HL-60 (cell line): Measurements from ENCODE around the gene KNSTRN.

Experiments used
- DNase-seq, 2 experiments: peaks; one replicate each; pipeline ENCODE4 v3.0.0-alpha.2; 2010 to 2020; ENCODE audit warnings: low read depth in 1 of 2, low spot score in 1 of 2
- H3K27ac ChIP-seq: fragments of 250-450 bp; sonication (Bioruptor Pico); replicated peaks from 2 replicates; pipeline ENCODE4 v1.5.1; 2020; ENCODE audit warnings: mild to moderate bottlenecking, moderate library complexity
- H3K27me3 ChIP-seq: fragments of 250-450 bp; sonication (Bioruptor Pico); 2 replicates; pipeline ENCODE4 v1.5.1; 2021; ENCODE audit warnings: mild to moderate bottlenecking, moderate library complexity; ENCODE audit not compliant: insufficient read depth, poor library complexity, severe bottlenecking
- H3K4me3 ChIP-seq: replicated peaks from 2 replicates; pipeline ENCODE4 v1.5.1; 2011; ENCODE audit warnings: mild to moderate bottlenecking, control low read depth, low read length; ENCODE audit not compliant: insufficient read depth
- CTCF ChIP-seq: IDR thresholded peaks from one replicate; pipeline ENCODE4 v1.5.1; 2011; ENCODE audit warnings: low read length, control low read depth, inconsistent platforms; ENCODE audit not compliant: insufficient read depth
- GABPA ChIP-seq: IDR thresholded peaks from 2 replicates; pipeline ENCODE4 v1.6.1; 2012; ENCODE audit warnings: low read depth
- POLR2AphosphoS5 ChIP-seq: IDR thresholded peaks from 2 replicates; pipeline ENCODE4 v1.6.1; 2012; ENCODE audit warnings: low read depth
- REST ChIP-seq: IDR thresholded peaks from 2 replicates; pipeline ENCODE4 v1.6.1; 2012; ENCODE audit warnings: low read depth; ENCODE audit not compliant: insufficient replicate concordance
- SPI1 ChIP-seq: IDR thresholded peaks from 2 replicates; pipeline ENCODE4 v1.6.1; 2012; ENCODE audit warnings: low read depth, mild to moderate bottlenecking, borderline replicate concordance

Gene KNSTRN

GRCh38 chr15:40443255-40443654 lies 60.7 kb downstream of the KNSTRN start:
- no peak overlapping the region for H3K27ac ChIP-seq
- no peak for DNase-seq
- no peak overlapping the region for H3K4me3 ChIP-seq
- no peak for TF ChIP-seq SPI1
- TF ChIP-seq CTCF, result no peak
- TF ChIP-seq POLR2AphosphoS5, result no peak
- no peak for TF ChIP-seq GABPA
- TF ChIP-seq REST, result no peak
- peaks cover 2% of the 10 kb centered on the region for H3K27me3 ChIP-seq

- no peak for DNase-seq
- TF ChIP-seq POLR2AphosphoS5 (no peak), SPI1 (no peak), CTCF (no peak), GABPA (no peak), REST (no peak)
- Histone ChIP-seq H3K27ac (no peak overlapping the region), H3K4me3 (no peak overlapping the region), H3K27me3 (peaks cover 2% of the 10 kb centered on the region)
These were observed 61.3 kb downstream of the KNSTRN start for GRCh38 chr15:40443846-40444245.
